Measurements from ENCODE around the gene SPOCK3. TPM values are rescaled to one million over a fixed set of nuclear protein-coding genes. Genes with fewer than 3 reads are reported as not detected.

The SPOCK3 gene
- total and polyA plus RNA-seq, 2 experiments from 2014 or later = 1.6 to 4.1 TPM

- Mint-ChIP-seq H3K4me3 (no peak overlapping the region), H3K27me3 (ENCODE audit: insufficient read depth, low read depth, poor library complexity) (no peaks in the 10 kb centered on the region), H3K4me1 (no peaks in the 10 kb centered on the region), H3K27ac (0 out of 2 replicates have a peak overlapping the region, but pooled peaks have one; percentile 15), H3K9me3 (no peaks in the 10 kb centered on the region), H3K36me3 (ENCODE audit: low read depth) (no peaks in the 10 kb centered on the region)
- Histone ChIP-seq H3K27ac (ENCODE audit: low read depth) (no peak overlapping the region), H3K79me2 (replicated peaks; ENCODE audit: insufficient read depth) (no peaks in the 10 kb centered on the region), H3F3A (replicated peaks; ENCODE audit: low read depth) (no peaks in the 10 kb centered on the region), H3K9me2 (ENCODE audit: insufficient read depth) (0 out of 2 replicates have a peak, but pooled peaks cover 5% of the 10 kb centered on the region), H3K36me3 (ENCODE audit: insufficient read depth) (no peaks in the 10 kb centered on the region), H3K4me3 (no peak overlapping the region), H2AFZ (no peak overlapping the region), H3K4me1 (ENCODE audit: insufficient read depth) (no peaks in the 10 kb centered on the region), H3K27me3 (ENCODE audit: insufficient read depth) (no peaks in the 10 kb centered on the region), H4K20me1 (replicated peaks; ENCODE audit: insufficient read depth) (no peaks in the 10 kb centered on the region), H3K4me2 (no peak overlapping the region)
- ATAC-seq (no peak), DNase-seq (ENCODE audit: low spot score) (peak; percentile 3)
- TF ChIP-seq ZNF462 (CRISPR knock-in tag; IDR thresholded peaks at IDR 0.05) = no peak
- no peak for TF ChIP-seq EZH2 (IDR thresholded peaks at IDR 0.05; ENCODE audit: low read depth, unreplicated experiment)
- TF ChIP-seq POLR2AphosphoS5 (IDR thresholded peaks at IDR 0.05; ENCODE audit: low read depth) = no peak
Measured at GRCh38 chr4:167100120-167100519, 134.2 kb downstream of the SPOCK3 start.

- Mint-ChIP-seq H3K27me3 (ENCODE audit: insufficient read depth, low read depth, poor library complexity) (no peaks in the 10 kb centered on the region), H3K9me3 (no peaks in the 10 kb centered on the region; the same call in 2 of the 3 replicates)
- TF ChIP-seq CTCF (conservative IDR thresholded peaks at IDR 0.05; ENCODE audit: low read depth in 2 of 2) (no peak), ETS1 (IDR thresholded peaks at IDR 0.05) (no peak), CREB1 (CRISPR knock-in tag; IDR thresholded peaks at IDR 0.05; ENCODE audit: low read depth) (no peak), REST (IDR thresholded peaks at IDR 0.05; ENCODE audit: unreplicated experiment) (no peak)
Measured at GRCh38 chr4:167088115-167088514, 146.2 kb downstream of the SPOCK3 start.

More at GRCh38 chr4:167088115-167088514, 146.2 kb downstream of the SPOCK3 start:
- H3K36me3 Mint-ChIP-seq (ENCODE audit: low read depth) = no peaks in the 10 kb centered on the region
- no peaks in the 10 kb centered on the region for H3K79me2 ChIP-seq (replicated peaks; ENCODE audit: insufficient read depth)
- no peaks in the 10 kb centered on the region for H3K4me1 ChIP-seq (ENCODE audit: insufficient read depth)
- no peak overlapping the region for H2AFZ ChIP-seq
- no peaks in the 10 kb centered on the region for H3K9me2 ChIP-seq (ENCODE audit: insufficient read depth)
- no peak overlapping the region for H3K27ac Mint-ChIP-seq
- H3F3A ChIP-seq (replicated peaks; ENCODE audit: low read depth) = no peaks in the 10 kb centered on the region
- no peak overlapping the region for H3K4me2 ChIP-seq
- H3K4me1 Mint-ChIP-seq = no peaks in the 10 kb centered on the region
- no peak overlapping the region for H3K27ac ChIP-seq (ENCODE audit: low read depth)
- ATAC-seq = no peak
- H3K36me3 ChIP-seq (ENCODE audit: insufficient read depth) = no peaks in the 10 kb centered on the region
- H3K4me3 Mint-ChIP-seq = no peak overlapping the region
- no peak for DNase-seq (ENCODE audit: low spot score)
- no peaks in the 10 kb centered on the region for H4K20me1 ChIP-seq (replicated peaks; ENCODE audit: insufficient read depth)
- no peak overlapping the region for H3K4me3 ChIP-seq
- H3K27me3 ChIP-seq (ENCODE audit: insufficient read depth) = no peaks in the 10 kb centered on the region

All from GM23338 (cell line).